Loucy (cell line): ENCODE data around the gene TRPV6.

Experiments
- EZH2phosphoT487 ChIP-seq: fragments of 200-600 bp; IDR thresholded peaks from 2 replicates; pipeline ENCODE4 v1.6.1; 2018; ENCODE audit warnings: antibody characterized with exemption, mild to moderate bottlenecking, moderate library complexity, borderline replicate concordance
- TF ChIP-seq, protein P1 (sequence below): fragments of 200-600 bp; sonication (generic); conservative IDR thresholded peaks from 2 replicates; pipeline ENCODE4 v1.5.1; 2014; ENCODE audit warnings: mild to moderate bottlenecking, antibody characterized with exemption, low read length

DNA sequence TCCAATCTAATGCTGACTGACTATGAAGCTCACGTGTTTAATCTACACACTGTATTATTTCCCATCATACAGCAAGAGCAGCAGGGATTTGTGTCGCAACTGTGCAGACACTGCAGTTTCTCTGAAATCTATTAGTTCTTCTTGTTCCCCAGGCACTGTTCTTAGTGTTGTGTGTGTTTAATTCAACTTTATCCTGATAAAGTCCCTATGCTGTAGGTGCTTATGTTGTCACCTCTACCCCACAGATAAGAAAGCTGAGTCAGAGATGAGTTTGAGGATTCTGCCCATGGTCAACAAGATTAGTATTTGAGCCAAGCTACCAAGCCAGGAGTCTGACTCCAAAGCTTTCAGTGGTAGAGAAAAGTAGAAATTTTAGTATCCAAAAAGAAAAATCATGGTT is 53.1 kb downstream of the TRPV6 start:
- TF ChIP-seq, protein P1, sequence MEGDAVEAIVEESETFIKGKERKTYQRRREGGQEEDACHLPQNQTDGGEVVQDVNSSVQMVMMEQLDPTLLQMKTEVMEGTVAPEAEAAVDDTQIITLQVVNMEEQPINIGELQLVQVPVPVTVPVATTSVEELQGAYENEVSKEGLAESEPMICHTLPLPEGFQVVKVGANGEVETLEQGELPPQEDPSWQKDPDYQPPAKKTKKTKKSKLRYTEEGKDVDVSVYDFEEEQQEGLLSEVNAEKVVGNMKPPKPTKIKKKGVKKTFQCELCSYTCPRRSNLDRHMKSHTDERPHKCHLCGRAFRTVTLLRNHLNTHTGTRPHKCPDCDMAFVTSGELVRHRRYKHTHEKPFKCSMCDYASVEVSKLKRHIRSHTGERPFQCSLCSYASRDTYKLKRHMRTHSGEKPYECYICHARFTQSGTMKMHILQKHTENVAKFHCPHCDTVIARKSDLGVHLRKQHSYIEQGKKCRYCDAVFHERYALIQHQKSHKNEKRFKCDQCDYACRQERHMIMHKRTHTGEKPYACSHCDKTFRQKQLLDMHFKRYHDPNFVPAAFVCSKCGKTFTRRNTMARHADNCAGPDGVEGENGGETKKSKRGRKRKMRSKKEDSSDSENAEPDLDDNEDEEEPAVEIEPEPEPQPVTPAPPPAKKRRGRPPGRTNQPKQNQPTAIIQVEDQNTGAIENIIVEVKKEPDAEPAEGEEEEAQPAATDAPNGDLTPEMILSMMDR: no peak
- no peak for TF ChIP-seq EZH2phosphoT487
